GM19238 (cell line): Measurements from ENCODE around the gene NMRAL1.

ENCODE experiments used
- DNase-seq: peaks from one replicate; pipeline ENCODE4 v3.0.0; 2011; ENCODE audit warnings: low spot score; ENCODE audit not compliant: insufficient read length

NMRAL1 gene

GRCh38 chr16:4505356-4506147, 31.1 kb upstream of the NMRAL1 start:
- peak; percentile 76 for DNase-seq

DNA sequence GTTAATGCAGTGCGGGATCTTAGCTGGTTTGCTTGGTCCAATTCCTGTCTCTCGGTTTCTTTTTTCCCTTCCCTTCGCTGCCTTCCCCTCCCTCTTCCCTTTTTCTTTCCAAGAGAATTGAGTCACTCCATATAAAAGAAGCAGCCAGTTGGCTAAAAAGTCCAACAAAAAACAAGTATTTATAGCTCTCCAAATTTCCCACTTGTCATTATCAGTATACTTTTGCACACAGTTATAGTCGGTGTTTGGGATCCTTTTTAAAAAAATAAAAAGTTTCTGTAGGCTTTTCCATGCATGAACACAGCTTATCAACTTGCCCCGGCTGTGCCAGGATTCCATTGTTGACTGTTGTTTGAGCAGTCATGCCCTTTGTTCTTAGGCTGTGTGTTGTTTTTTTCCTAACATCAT, 26.6 kb upstream of the NMRAL1 start:
- DNase-seq, result no peak

DNA sequence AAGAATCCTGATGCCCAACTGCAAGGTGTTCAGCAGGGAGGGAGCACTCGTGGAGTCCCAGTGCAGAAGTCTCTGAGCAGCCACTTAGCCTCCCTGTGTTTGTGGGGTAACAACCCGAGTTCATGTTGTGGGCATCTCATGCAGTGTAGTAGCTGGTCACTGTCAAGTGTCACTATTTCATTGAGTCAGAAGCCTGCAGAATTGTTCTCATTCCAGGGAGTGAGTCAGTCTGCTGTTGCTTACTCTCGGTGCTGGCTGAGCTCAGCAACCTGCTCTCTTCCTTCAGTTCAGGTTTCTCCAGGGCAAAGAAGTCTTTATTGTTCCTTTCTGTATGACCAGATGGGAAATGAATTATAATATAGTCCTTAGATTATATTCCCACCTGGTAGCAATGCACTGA, 25.8 kb upstream of the NMRAL1 start:
- DNase-seq, result no peak

GRCh38 chr16:4499196-4499555, 24.8 kb upstream of the NMRAL1 start:
- no peak for DNase-seq

GRCh38 chr16:4498546-4499195, 24.2 kb upstream of the NMRAL1 start:
- no peak for DNase-seq

DNA sequence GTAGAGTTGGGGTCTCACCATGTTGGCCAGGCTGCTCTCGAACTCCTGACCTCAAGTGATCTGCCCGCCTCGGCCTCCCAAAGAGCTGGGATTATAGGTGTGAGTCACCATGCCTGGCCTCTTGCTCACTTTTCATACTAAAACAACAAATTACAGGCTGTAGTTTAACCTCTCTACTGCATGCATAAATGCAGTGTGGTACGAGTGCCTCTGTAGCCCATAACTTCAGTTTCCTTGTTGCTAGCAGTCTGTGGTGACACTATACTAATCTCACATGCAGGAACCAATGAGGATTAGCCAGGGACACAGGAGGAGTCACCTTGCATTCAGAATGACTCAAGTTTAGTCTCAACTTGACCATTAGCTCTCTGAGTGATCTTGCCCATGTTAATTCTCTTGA, 21.9 kb upstream of the NMRAL1 start:
- no peak for DNase-seq

DNA sequence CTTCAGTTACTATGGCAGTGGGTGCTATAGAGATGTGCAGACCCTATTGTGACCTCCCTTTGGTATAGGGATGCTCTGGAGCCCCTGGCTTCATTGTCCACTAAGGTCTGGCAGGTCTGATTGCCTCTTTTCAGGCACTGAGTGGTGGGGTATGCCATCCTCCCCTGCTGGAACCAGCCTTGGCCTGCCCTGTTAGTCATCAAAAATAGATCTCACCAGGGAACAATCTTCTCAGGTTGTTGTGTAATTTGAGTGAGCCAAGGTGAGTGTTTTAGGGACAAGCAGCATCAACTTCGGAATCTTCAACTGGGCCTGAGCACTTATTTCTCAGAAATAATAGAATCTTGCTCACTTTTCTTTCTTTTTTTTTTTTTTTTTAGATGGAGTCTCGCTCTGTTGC, 21.3 kb upstream of the NMRAL1 start:
- no peak for DNase-seq

- DNase-seq, result no peak
Observed at GRCh38 chr16:4494746-4495490, 20.5 kb upstream of the NMRAL1 start.

DNA sequence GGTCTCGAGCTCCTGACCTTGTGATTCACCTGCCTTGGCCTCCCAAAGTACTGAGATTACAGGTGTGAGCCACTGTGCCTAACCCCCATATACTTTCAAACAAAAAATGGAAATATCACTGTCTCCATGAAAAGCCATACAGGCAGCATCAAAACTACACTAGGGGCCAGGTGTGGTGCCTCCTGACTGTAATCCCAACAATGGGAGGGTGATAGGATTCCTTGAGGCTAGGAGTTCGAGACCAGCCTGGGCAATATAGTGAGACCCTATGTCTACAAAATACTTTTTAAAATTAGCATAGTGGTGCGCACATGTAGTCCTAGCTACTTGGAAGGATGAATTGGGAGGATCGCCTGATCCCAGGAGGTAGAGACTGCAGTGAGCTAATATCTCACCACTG, 17.5 kb upstream of the NMRAL1 start:
- no peak for DNase-seq

GRCh38 chr16:4489030-4489429, 14.6 kb upstream of the NMRAL1 start:
- no peak for DNase-seq

DNA sequence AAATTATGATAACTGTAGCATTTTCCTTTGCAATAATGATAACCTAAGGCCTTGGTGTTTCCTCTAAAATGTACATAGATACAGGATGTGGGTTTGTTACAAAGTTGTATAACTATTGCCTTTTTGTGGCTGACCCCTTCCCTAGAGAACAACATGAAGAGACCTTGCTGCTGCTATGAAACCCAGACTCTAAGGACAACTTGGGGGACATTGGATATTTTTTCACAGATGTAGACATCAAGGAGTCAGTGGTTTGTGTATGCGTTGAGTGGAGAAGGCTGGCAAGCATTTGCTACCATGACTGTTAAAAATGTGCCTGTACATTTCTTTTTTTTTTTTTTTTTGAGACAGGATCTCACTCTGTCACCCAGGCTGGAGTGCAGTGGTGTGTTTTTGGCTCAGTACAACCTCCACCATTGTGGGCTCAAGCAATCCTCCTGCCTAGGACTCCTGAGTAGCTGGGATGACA, 14.1 kb upstream of the NMRAL1 start:
- no peak for DNase-seq

GRCh38 chr16:4487955-4488498, 13.6 kb upstream of the NMRAL1 start:
- no peak for DNase-seq

GRCh38 chr16:4486126-4486893, 11.9 kb upstream of the NMRAL1 start:
- no peak for DNase-seq

GRCh38 chr16:4481963-4482362, 7.5 kb upstream of the NMRAL1 start:
- no peak for DNase-seq

DNA sequence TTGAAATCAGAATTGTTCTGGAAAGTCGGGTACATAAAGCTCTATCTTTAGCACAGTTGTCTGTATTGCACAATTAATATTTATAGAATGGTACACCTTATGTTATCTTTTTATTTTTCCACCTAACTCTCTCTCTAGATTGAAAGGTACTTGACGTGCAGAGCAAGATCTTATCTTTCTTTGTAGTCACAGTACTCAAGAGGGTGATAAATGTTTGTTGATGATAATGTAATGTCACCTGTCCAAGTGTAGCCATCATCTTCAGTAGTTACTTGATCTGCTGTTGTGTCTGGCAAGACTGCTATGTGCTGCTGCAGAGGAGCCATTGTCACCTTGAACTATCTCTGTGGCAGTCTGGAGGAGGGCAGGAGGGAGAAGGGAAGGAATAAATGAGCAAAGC, 7.1 kb upstream of the NMRAL1 start:
- no peak for DNase-seq

DNA sequence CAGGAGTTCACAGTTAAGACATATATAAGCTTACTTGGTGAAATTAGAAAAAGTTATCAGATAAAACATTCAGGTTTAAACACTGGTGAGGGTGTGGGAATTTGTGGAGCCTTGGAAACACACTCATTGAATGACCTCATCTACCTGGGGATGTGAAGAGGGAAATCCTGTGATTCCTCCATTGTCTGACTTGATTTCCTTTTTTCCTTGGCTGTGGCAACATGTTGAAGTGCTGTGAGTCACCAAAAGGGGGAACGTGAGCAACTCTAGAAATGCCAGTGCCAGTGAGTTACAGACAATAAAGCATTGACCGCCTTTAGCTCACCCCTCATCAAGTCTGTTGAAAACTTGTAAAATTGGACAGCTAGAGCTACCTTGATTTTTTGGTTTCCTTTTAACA, 3.5 kb upstream of the NMRAL1 start:
- no peak for DNase-seq

DNA sequence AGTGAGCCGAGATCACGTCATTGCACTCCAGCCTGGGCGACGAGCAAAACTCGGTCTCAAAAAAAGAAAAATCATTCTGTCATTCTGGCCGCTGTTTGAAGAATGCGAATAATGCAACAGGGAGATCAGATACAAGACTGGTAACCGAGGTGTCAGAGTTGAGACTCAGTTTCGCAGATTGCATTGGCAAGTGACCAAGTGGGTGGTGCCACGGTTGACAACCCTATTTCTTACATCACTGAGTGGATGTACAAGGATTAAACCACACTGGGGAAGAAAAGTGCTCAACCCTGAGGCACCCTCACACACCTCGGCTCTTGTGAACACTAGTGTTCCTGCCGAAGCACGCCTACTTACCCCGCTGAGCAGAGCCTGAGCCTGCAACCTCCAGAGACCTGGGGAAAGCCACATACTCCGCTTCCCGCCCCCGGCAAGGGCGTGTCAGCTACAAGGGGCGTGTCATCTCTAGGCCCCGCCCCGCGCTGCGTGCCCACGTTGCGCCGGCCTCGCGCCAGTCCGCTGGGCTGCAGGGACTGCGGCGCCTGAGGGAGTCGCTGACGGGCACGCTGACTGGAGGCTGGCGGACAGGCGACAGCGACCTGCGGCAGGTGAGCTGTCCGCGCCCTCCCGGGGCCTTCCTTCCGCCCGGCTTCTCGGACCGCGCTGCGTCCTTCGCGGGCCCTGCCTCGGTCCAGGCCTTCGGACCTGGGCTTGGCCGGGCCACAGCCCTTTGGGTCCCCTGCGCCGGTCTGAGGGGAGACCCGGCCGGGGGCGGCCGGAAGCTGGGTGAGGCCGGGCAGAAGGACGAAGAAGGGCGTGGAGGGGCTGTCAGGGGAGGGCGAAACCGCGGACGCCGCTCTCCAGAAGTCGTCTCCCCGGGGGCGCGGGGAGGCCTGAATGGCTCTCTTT, 1.7 kb upstream of the NMRAL1 start, which contains the start of gene HMOX2:
HMOX2 (plus strand) TSS at position 519 of the 909 bp plus-strand sequence. CDS start 29,127 bp downstream, outside the sequence.
- peak; percentile 93 for DNase-seq

DNA sequence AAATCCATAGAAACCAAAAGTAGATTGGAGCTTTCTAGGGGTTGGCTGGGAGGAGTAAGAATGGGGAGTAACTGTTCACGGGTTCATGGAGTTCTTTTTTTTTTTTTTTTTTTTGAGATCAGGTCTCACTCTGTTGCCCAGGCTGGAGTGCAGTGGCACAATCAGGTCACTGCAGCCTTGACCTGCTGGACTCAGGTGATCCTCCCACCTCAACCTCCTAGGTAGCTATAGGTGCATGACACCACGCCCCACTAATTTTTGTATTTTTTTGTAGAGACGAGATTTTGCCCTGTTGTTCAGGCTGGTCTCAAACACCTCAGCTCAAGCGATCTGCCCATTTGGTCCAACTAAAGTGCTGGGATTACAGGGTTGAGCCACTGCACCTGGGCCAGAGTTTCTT, 1.5 kb downstream of the NMRAL1 start:
- DNase-seq, result no peak

DNA sequence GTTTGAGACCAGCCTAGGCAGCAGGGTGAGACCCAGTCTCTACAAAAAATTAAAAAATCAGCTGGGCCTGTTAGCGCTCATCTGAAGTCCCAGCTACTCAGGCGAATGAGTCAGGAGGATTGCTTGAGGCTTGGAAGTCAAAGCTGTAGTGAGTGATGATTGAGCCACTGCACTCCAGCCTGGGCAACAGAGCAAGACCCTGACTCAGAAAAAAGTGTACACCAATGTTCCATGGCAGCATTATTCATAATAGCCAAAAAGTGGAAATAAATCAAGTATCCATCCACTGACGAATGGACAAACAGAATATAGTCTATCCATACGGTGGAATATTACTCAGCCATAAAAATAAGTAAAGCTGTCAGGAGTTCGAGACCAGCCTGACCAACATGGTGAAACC, 2.6 kb downstream of the NMRAL1 start:
- no peak for DNase-seq

DNA sequence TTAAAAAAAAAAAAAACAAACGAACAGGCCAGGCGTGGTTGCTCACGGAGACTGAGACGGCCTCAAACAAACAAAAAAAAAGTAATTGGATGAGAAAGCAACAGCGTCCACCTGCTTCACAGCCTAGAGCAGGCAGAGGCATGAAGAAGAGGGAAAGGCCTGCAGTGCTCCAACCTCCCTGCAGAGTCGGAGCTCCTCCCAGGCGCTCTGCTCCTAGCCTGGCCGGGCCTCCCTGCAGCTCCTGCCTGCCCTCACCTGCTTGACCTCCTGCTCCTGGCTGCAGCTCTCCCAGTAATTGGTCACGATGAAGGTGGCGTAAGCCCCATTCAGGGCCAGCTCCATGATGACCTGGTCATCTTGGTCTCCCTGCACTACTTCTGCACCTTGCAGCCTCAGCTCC, 5.5 kb downstream of the NMRAL1 start:
- DNase-seq, result no peak
